Endothelial cell of umbilical vein (primary cell): ENCODE measurements around the gene RAD51B. TPM values are rescaled to one million over a fixed set of nuclear protein-coding genes. Genes with fewer than 3 reads are reported as not detected.

Experiments used
- BruUV-seq: library from RNA; stranded (reverse); fragments of 400-500 nt; replicated peaks from 2 replicates; lab custom pipeline; 2021; lab: Mats Ljungman, UMichigan
- CTCF ChIA-PET: fragments of 300-600, 350-600 bp; sonication (Branson Sonifier 250); formaldehyde crosslinking; loops from one replicate; lab custom pipeline; 2021; ENCODE audit warnings: antibody characterized with exemption, inconsistent platforms; lab: Charles Lee
- POLR2A ChIA-PET: fragments of 300-600, 350-600 bp; sonication (Branson Sonifier 250); formaldehyde crosslinking; loops from one replicate; lab custom pipeline; 2021; ENCODE audit warnings: antibody characterized with exemption, inconsistent platforms; lab: Charles Lee
- DNase-seq: peaks from one replicate; pipeline ENCODE4 v3.0.0-alpha.2; 2011; ENCODE audit warnings: low read depth, low spot score
- FAIRE-seq: peaks from 2 replicates; lab custom pipeline; 2011; peaks lifted over from hg19 to GRCh38; lab: Jason Lieb, UNC
- H2AFZ ChIP-seq: 2 replicates; pipeline ENCODE4 v1.6.0; 2012; ENCODE audit warnings: low read depth, low read length, control low read depth, inconsistent platforms
- H3K27ac ChIP-seq: 2 replicates; pipeline ENCODE4 v1.5.1; 2011; ENCODE audit warnings: low read depth, mild to moderate bottlenecking, control low read depth, low read length, moderate library complexity; ENCODE audit not compliant: insufficient read depth
- H3K27me3 ChIP-seq, 2 experiments: 2 replicates each; pipeline versions ENCODE4 v1.6.0 to v1.6.1; 2011; ENCODE audit warnings: low read length in 2 of 2, mixed read lengths in 1 of 2; ENCODE audit not compliant: control insufficient read depth in 2 of 2, insufficient read depth in 2 of 2
- H3K36me3 ChIP-seq, 2 experiments: 2 replicates in 1 of 2; 3 replicates in 1 of 2; pipeline ENCODE4 v1.5.1; 2011; ENCODE audit warnings: low read length in 2 of 2, mild to moderate bottlenecking in 1 of 2, moderate library complexity in 1 of 2; ENCODE audit not compliant: control insufficient read depth in 2 of 2, insufficient read depth in 2 of 2; ENCODE audit errors: extremely low read depth in 1 of 2
- H3K4me1 ChIP-seq: 3 replicates; pipeline ENCODE4 v1.5.1; 2011; ENCODE audit warnings: mild to moderate bottlenecking, low read length; ENCODE audit not compliant: control insufficient read depth, insufficient read depth; ENCODE audit errors: extremely low read depth
- H3K4me2 ChIP-seq: 2 replicates; pipeline ENCODE4 v1.6.1; 2011; ENCODE audit warnings: low read length, control low read depth, mixed read lengths; ENCODE audit not compliant: insufficient read depth
- H3K4me3 ChIP-seq, 3 experiments: fragments of 200-600 bp in 1 of 3; sonication (generic), shearing (Covaris generic) in 1 of 3; replicated peaks in 1 of 3; 2 replicates each; pipeline ENCODE4 v1.5.1; 2011 to 2016; ENCODE audit warnings: control low read depth in 3 of 3, low read length in 3 of 3, mild to moderate bottlenecking in 2 of 3, inconsistent platforms in 1 of 3, low read depth in 1 of 3, moderate library complexity in 1 of 3; ENCODE audit not compliant: insufficient read depth in 1 of 3
- H3K79me2 ChIP-seq: 2 replicates; pipeline ENCODE4 v1.6.0; 2012; ENCODE audit warnings: low read length, inconsistent platforms; ENCODE audit not compliant: control insufficient read depth, insufficient read depth
- H3K9ac ChIP-seq: replicated peaks from 2 replicates; pipeline ENCODE3; 2011; ENCODE audit warnings: low read length, control low read depth; ENCODE audit not compliant: insufficient read depth; ENCODE audit errors: extremely low read depth
- H3K9me1 ChIP-seq: replicated peaks from 3 replicates; pipeline ENCODE4 v1.6.0; 2011; ENCODE audit warnings: mild to moderate bottlenecking, low read length; ENCODE audit not compliant: control insufficient read depth, insufficient read depth; ENCODE audit errors: extremely low read depth
- H3K9me3 ChIP-seq: replicated peaks from 2 replicates; pipeline ENCODE4 v1.5.1; 2012; ENCODE audit warnings: low read length, inconsistent platforms; ENCODE audit not compliant: control insufficient read depth, insufficient read depth
- H4K20me1 ChIP-seq: replicated peaks from 2 replicates; pipeline ENCODE3; 2011; ENCODE audit warnings: mild to moderate bottlenecking, low read length; ENCODE audit not compliant: control insufficient read depth, insufficient read depth; ENCODE audit errors: extremely low read depth
- EZH2 ChIP-seq: IDR thresholded peaks from 2 replicates; pipeline ENCODE4 v1.6.1; 2012; ENCODE audit warnings: borderline replicate concordance, low read depth, mild to moderate bottlenecking, moderate library complexity, low read length, inconsistent platforms; ENCODE audit not compliant: severe bottlenecking
- FOS ChIP-seq: IDR thresholded peaks from 2 replicates; pipeline ENCODE4 v1.6.1; 2011; ENCODE audit warnings: mild to moderate bottlenecking, low read length, moderate library complexity, borderline replicate concordance; ENCODE audit not compliant: insufficient read depth
- GATA2 ChIP-seq: IDR thresholded peaks from 2 replicates; pipeline ENCODE4 v1.7.0; 2011; ENCODE audit warnings: low read depth, mild to moderate bottlenecking, moderate library complexity, mixed read lengths, low read length; ENCODE audit not compliant: insufficient read length, insufficient read depth
- JUN ChIP-seq: IDR thresholded peaks from 2 replicates; pipeline ENCODE4 v1.6.1; 2011; ENCODE audit warnings: borderline replicate concordance, low read depth; ENCODE audit not compliant: insufficient read length, insufficient read depth
- MAX ChIP-seq: IDR thresholded peaks from 2 replicates; pipeline ENCODE4 v1.6.1; 2011; ENCODE audit not compliant: insufficient read depth, insufficient read length
- MYC ChIP-seq: IDR thresholded peaks from one replicate; pipeline ENCODE4 v1.6.1; 2011; ENCODE audit warnings: mild to moderate bottlenecking, low read depth, low read length
- POLR2A ChIP-seq: IDR thresholded peaks from 2 replicates; pipeline ENCODE4 v1.6.1; 2012; ENCODE audit warnings: low read depth, mild to moderate bottlenecking, control low read depth, low read length
- POLR2AphosphoS5 ChIP-seq: IDR thresholded peaks from 2 replicates; pipeline ENCODE4 v1.6.1; 2012; ENCODE audit warnings: low read depth, mild to moderate bottlenecking, control low read depth, low read length, moderate library complexity; ENCODE audit not compliant: insufficient read depth
- dilution Hi-C: fragments of 300-500 bp; cut with MboI; formaldehyde crosslinking; loops from one replicate; pipeline ENCODE4 v1.15.0; 2019; ENCODE audit warnings: low sequenced_read_pairs; ENCODE audit not compliant: extremely low pct_ligation_motif_present
- intact Hi-C: fragments of 100-400 bp; cut with micrococcal nuclease; formaldehyde crosslinking; loops from one replicate; pipeline ENCODE4 v1.10.0; 2022
- polyA plus RNA-seq, 4 experiments: library from polyadenylated mRNA; depleted of rRNA in 3 of 4; stranded (reverse) in 3 of 4; unstranded in 1 of 4; fragments of >200 nt; gene quantifications; 2 replicates each; pipeline versions ENCODE4 v1.2.1 to v1.2.3, GENCODE V29; 2011 to 2012; ENCODE audit warnings: missing spikeins in 1 of 4
- total RNA-seq: library from RNA; stranded (reverse); gene quantifications from 2 replicates; pipeline ENCODE4 v1.2.3, GENCODE V29; 2021
- TF ChIP-seq, protein P1 (sequence below), 2 donors: IDR thresholded peaks; 1 replicate in 1 of 2; 2 replicates in 1 of 2; pipeline ENCODE4 v1.5.1; 2011; ENCODE audit warnings: low read length in 2 of 2, mild to moderate bottlenecking in 2 of 2, moderate library complexity in 2 of 2, control low read depth in 1 of 2, inconsistent platforms in 1 of 2, low read depth in 1 of 2; ENCODE audit not compliant: insufficient read depth in 1 of 2; ENCODE audit errors: extremely low read depth in 1 of 2

The RAD51B gene
- total and polyA plus RNA-seq, 2 donors (not counting 3 experiments of a cell fraction or from before 2014, with no cell fraction given), result 3.9 to 19.0 TPM

GRCh38 chr14:68621400-68622365 lies 802.1 kb downstream of the RAD51B start:
- no peak overlapping the region for H3K9ac ChIP-seq
- H3K9me3 ChIP-seq, result peaks cover 3% of the 10 kb centered on the region
- FAIRE-seq, result no peak
- H3K4me2 ChIP-seq, result no peak overlapping the region
- TF ChIP-seq JUN, result no peak
- TF ChIP-seq, protein P1, sequence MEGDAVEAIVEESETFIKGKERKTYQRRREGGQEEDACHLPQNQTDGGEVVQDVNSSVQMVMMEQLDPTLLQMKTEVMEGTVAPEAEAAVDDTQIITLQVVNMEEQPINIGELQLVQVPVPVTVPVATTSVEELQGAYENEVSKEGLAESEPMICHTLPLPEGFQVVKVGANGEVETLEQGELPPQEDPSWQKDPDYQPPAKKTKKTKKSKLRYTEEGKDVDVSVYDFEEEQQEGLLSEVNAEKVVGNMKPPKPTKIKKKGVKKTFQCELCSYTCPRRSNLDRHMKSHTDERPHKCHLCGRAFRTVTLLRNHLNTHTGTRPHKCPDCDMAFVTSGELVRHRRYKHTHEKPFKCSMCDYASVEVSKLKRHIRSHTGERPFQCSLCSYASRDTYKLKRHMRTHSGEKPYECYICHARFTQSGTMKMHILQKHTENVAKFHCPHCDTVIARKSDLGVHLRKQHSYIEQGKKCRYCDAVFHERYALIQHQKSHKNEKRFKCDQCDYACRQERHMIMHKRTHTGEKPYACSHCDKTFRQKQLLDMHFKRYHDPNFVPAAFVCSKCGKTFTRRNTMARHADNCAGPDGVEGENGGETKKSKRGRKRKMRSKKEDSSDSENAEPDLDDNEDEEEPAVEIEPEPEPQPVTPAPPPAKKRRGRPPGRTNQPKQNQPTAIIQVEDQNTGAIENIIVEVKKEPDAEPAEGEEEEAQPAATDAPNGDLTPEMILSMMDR (IDR thresholded peaks at IDR 0.05; ENCODE audit: extremely low read depth in 1 of 2, insufficient read depth in 1 of 2, low read depth in 1 of 2, low read length in 2 of 2), result no peak
- POLR2A ChIA-PET, result no interaction called here
- H2AFZ ChIP-seq, result no peak overlapping the region
- H4K20me1 ChIP-seq, result no peaks in the 10 kb centered on the region
- H3K4me3 ChIP-seq, result no peak overlapping the region
- H3K27ac ChIP-seq, result no peak overlapping the region
- H3K4me1 ChIP-seq, result no peaks in the 10 kb centered on the region
- H3K79me2 ChIP-seq, result no peaks in the 10 kb centered on the region
- dilution Hi-C loops (no loop called here), intact Hi-C loops (no loop called here)
- no peaks in the 10 kb centered on the region for H3K9me1 ChIP-seq
- DNase-seq, result no peak
- H3K27me3 ChIP-seq, result no peaks in the 10 kb centered on the region
- H3K36me3 ChIP-seq, result no peaks in the 10 kb centered on the region
- BruUV-seq, result no TSS peak
- CTCF ChIA-PET, result interaction anchor here (1.2 to 1.3 kb wide), 2 partner anchors 10 to 37 kb away, joined by 3 to 4 read pairs; no protein-coding TSS in a partner anchor

- Histone ChIP-seq H3K9ac (no peak overlapping the region), H3K9me1 (no peaks in the 10 kb centered on the region), H2AFZ (no peak overlapping the region), H3K36me3 (no peaks in the 10 kb centered on the region), H3K27me3 (no peaks in the 10 kb centered on the region), H3K4me1 (no peaks in the 10 kb centered on the region), H3K9me3 (no peaks in the 10 kb centered on the region), H4K20me1 (no peaks in the 10 kb centered on the region), H3K4me3 (no peak overlapping the region), H3K79me2 (no peaks in the 10 kb centered on the region), H3K27ac (no peak overlapping the region), H3K4me2 (no peak overlapping the region)
- BruUV-seq, result no TSS peak
- dilution Hi-C loops, result no loop called here
- POLR2A ChIA-PET, result no interaction called here
- intact Hi-C loops, result no loop called here
- CTCF ChIA-PET, result interaction anchor here (0.9 kb wide), 1 partner anchor 28 kb away, joined by 3 read pairs; no protein-coding TSS in a partner anchor
- FAIRE-seq (no peak), DNase-seq (no peak)
- no peak for TF ChIP-seq EZH2
- no peak for TF ChIP-seq JUN
- TF ChIP-seq FOS, result no peak
- no peak for TF ChIP-seq MYC
- TF ChIP-seq POLR2A, result no peak
- no peak for TF ChIP-seq MAX
- no peak for TF ChIP-seq GATA2
- no peak for TF ChIP-seq POLR2AphosphoS5
- TF ChIP-seq, protein P1 (IDR thresholded peaks at IDR 0.05; ENCODE audit: extremely low read depth in 1 of 2, insufficient read depth in 1 of 2, low read depth in 1 of 2, low read length in 2 of 2), result no peak
These were observed 803.3 kb downstream of the RAD51B start for GRCh38 chr14:68622856-68623255.
